ENCODE results near the gene SBF1. TPM values are rescaled to one million over a fixed set of nuclear protein-coding genes. Genes with fewer than 3 reads are reported as not detected.

SBF1 gene
- total RNA-seq, 4 donors from 2014 or later, result 92.5 to 137 (median 115) TPM

GRCh38 chr22:50465066-50465930 lies 9.5 kb downstream of the SBF1 start:
- WGBS, result 98% methylated on average over 20 of the region's 30 CpGs
- H3K27me3 ChIP-seq, result no peaks in the 10 kb centered on the region
- H3K4me1 ChIP-seq, result peaks cover 29% of the 10 kb centered on the region
- H3K4me3 ChIP-seq, result no peak overlapping the region
- no peak for TF ChIP-seq CTCF (IDR thresholded peaks at IDR 0.05)
- no peak for TF ChIP-seq POLR2A (IDR thresholded peaks at IDR 0.05)
- no peak for TF ChIP-seq POLR2AphosphoS5 (IDR thresholded peaks at IDR 0.05)
- no peak for TF ChIP-seq EP300 (IDR thresholded peaks at IDR 0.05)
- no peak overlapping the region for H3K27ac ChIP-seq
- DNase-seq (ENCODE audit: low spot score in 2 of 2), result no peak
- H3K36me3 ChIP-seq, result peaks cover 77% of the 10 kb centered on the region
- no peaks in the 10 kb centered on the region for H3K9me3 ChIP-seq

- H3K36me3 ChIP-seq, result peaks cover 86% of the 10 kb centered on the region
- no peak for DNase-seq (ENCODE audit: low spot score in 2 of 2)
- H3K27me3 ChIP-seq, result no peaks in the 10 kb centered on the region
- H3K4me1 ChIP-seq, result peaks cover 21% of the 10 kb centered on the region
- no CpG with 5 or more reads among the region's 24 CpGs for WGBS
- no peak for TF ChIP-seq CTCF (IDR thresholded peaks at IDR 0.05)
- TF ChIP-seq POLR2AphosphoS5 (IDR thresholded peaks at IDR 0.05), result no peak
- TF ChIP-seq POLR2A (IDR thresholded peaks at IDR 0.05), result no peak
- no peak for TF ChIP-seq EP300 (IDR thresholded peaks at IDR 0.05)
- H3K4me3 ChIP-seq, result no peak overlapping the region
- H3K9me3 ChIP-seq, result no peaks in the 10 kb centered on the region
- no peak overlapping the region for H3K27ac ChIP-seq
These were observed 10.4 kb downstream of the SBF1 start for GRCh38 chr22:50464451-50464850.

- Histone ChIP-seq H3K4me1 (peaks cover 14% of the 10 kb centered on the region), H3K9me3 (no peaks in the 10 kb centered on the region), H3K4me3 (no peak overlapping the region), H3K27me3 (no peaks in the 10 kb centered on the region), H3K36me3 (peaks cover 97% of the 10 kb centered on the region), H3K27ac (no peak overlapping the region)
- DNase-seq (ENCODE audit: low spot score in 2 of 2), result no peak
- TF ChIP-seq EP300 (IDR thresholded peaks at IDR 0.05) (no peak), CTCF (IDR thresholded peaks at IDR 0.05) (no peak), POLR2A (IDR thresholded peaks at IDR 0.05) (no peak), POLR2AphosphoS5 (IDR thresholded peaks at IDR 0.05) (no peak)
- 90% methylated on average over 21 of the region's 28 CpGs for WGBS
These were observed 11.5 kb downstream of the SBF1 start for GRCh38 chr22:50463188-50463900.

- H3K9me3 ChIP-seq, result no peaks in the 10 kb centered on the region
- no peaks in the 10 kb centered on the region for H3K27me3 ChIP-seq
- WGBS, result 91% methylated on average over 9 of the region's 30 CpGs
- H3K4me3 ChIP-seq, result no peak overlapping the region
- H3K4me1 ChIP-seq, result peaks cover 14% of the 10 kb centered on the region
- TF ChIP-seq EP300 (IDR thresholded peaks at IDR 0.05), result no peak
- no peak for TF ChIP-seq CTCF (IDR thresholded peaks at IDR 0.05)
- TF ChIP-seq POLR2AphosphoS5 (IDR thresholded peaks at IDR 0.05), result no peak
- no peak for TF ChIP-seq POLR2A (IDR thresholded peaks at IDR 0.05)
- DNase-seq (ENCODE audit: low spot score in 2 of 2), result no peak
- no peak overlapping the region for H3K27ac ChIP-seq
- peaks cover 98% of the 10 kb centered on the region for H3K36me3 ChIP-seq
These were observed 12.8 kb downstream of the SBF1 start for GRCh38 chr22:50461979-50462540.

- WGBS, result 93% methylated on average over 13 of the region's 26 CpGs
- Histone ChIP-seq H3K27me3 (no peaks in the 10 kb centered on the region), H3K36me3 (peaks cover 98% of the 10 kb centered on the region), H3K27ac (no peak overlapping the region), H3K4me3 (no peak overlapping the region), H3K4me1 (peaks cover 14% of the 10 kb centered on the region), H3K9me3 (no peaks in the 10 kb centered on the region)
- TF ChIP-seq EP300 (IDR thresholded peaks at IDR 0.05) (no peak), CTCF (IDR thresholded peaks at IDR 0.05) (no peak), POLR2A (IDR thresholded peaks at IDR 0.05) (no peak), POLR2AphosphoS5 (IDR thresholded peaks at IDR 0.05) (no peak)
- DNase-seq (ENCODE audit: low spot score in 2 of 2), result no peak
These were observed 13.3 kb downstream of the SBF1 start for GRCh38 chr22:50461536-50461935.
